PC-9 (cell line): Measurements from ENCODE around the gene ADPGK.

Experiments used
- EZH2 ChIP-seq: fragments of 200-600 bp; sonication (generic); IDR thresholded peaks from 2 replicates; pipeline ENCODE4 v1.8.0; 2017; ENCODE audit warnings: antibody characterized with exemption, low read depth
- TF ChIP-seq, protein P1 (sequence below): fragments of 200-600 bp; sonication (generic); conservative IDR thresholded peaks from 2 replicates; pipeline ENCODE4 v1.6.1; 2017; ENCODE audit warnings: mixed run types, antibody characterized with exemption, mild to moderate bottlenecking, moderate library complexity

DNA sequence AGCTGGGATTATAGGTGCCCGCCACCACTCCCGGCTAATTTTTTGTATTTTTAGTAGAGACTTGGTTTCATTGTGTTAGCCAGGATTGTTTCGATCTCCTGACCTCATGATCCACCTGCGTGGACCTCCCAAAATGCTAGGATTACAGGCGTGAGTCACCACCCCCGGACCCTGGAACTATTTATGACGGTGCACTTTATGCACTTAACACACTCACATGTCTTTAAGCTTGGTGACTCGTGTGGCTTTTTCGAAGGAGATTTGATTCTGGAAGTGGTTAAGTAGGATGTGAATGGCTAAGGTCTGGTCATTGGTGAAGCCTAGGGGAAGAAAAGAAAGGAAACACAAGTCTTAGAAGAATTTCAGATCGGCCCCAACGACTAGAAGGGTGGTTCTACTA is 77.3 kb downstream of the ADPGK start:
- TF ChIP-seq, protein P1, sequence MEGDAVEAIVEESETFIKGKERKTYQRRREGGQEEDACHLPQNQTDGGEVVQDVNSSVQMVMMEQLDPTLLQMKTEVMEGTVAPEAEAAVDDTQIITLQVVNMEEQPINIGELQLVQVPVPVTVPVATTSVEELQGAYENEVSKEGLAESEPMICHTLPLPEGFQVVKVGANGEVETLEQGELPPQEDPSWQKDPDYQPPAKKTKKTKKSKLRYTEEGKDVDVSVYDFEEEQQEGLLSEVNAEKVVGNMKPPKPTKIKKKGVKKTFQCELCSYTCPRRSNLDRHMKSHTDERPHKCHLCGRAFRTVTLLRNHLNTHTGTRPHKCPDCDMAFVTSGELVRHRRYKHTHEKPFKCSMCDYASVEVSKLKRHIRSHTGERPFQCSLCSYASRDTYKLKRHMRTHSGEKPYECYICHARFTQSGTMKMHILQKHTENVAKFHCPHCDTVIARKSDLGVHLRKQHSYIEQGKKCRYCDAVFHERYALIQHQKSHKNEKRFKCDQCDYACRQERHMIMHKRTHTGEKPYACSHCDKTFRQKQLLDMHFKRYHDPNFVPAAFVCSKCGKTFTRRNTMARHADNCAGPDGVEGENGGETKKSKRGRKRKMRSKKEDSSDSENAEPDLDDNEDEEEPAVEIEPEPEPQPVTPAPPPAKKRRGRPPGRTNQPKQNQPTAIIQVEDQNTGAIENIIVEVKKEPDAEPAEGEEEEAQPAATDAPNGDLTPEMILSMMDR = no peak
- no peak for TF ChIP-seq EZH2
